Renal cortical epithelial cell (primary cell): ENCODE data around the gene JARID2. TPM values are rescaled to one million over a fixed set of nuclear protein-coding genes. Genes with fewer than 3 reads are reported as not detected.

ENCODE experiments used
- DNase-seq: peaks from one replicate; pipeline ENCODE4 v3.0.0-alpha.2; 2011; ENCODE audit warnings: low read depth
- total RNA-seq: library from RNA; depleted of rRNA; stranded (reverse); fragments of >200 nt; gene quantifications from 2 replicates; pipeline ENCODE4 v1.2.3, GENCODE V29; 2014

The JARID2 gene
- total RNA-seq, 1 donor from 2014 or later: 8.5 TPM

- no peak for DNase-seq
Observed at GRCh38 chr6:15264412-15264811, 18.5 kb downstream of the JARID2 start.

GRCh38 chr6:15264902-15265761 lies 19.3 kb downstream of the JARID2 start:
- no peak for DNase-seq

GRCh38 chr6:15265787-15266186 lies 19.9 kb downstream of the JARID2 start:
- DNase-seq: no peak

- no peak for DNase-seq
Observed at GRCh38 chr6:15266423-15266996, 20.6 kb downstream of the JARID2 start.

- DNase-seq: no peak
Observed at GRCh38 chr6:15267221-15267620, 21.4 kb downstream of the JARID2 start.

- DNase-seq: no peak
Observed at GRCh38 chr6:15268137-15268908, 22.5 kb downstream of the JARID2 start.

- no peak for DNase-seq
Observed at GRCh38 chr6:15269011-15269410, 23.1 kb downstream of the JARID2 start.

GRCh38 chr6:15269619-15270018 lies 23.8 kb downstream of the JARID2 start:
- DNase-seq: no peak

- no peak for DNase-seq
Observed at GRCh38 chr6:15270402-15270801, 24.5 kb downstream of the JARID2 start.

- no peak for DNase-seq
Observed at GRCh38 chr6:15272562-15272961, 26.7 kb downstream of the JARID2 start.

GRCh38 chr6:15274692-15275387 lies 29.0 kb downstream of the JARID2 start:
- DNase-seq: peak; percentile 42

- DNase-seq: peak; percentile 34
Observed at GRCh38 chr6:15276036-15276985, 30.4 kb downstream of the JARID2 start.

GRCh38 chr6:15279047-15279661 lies 33.3 kb downstream of the JARID2 start:
- no peak for DNase-seq

- DNase-seq: peak; percentile 75
Observed at GRCh38 chr6:15280028-15280427, 34.2 kb downstream of the JARID2 start.

GRCh38 chr6:15280961-15281360 lies 35.1 kb downstream of the JARID2 start:
- no peak for DNase-seq

GRCh38 chr6:15282334-15282733 lies 36.5 kb downstream of the JARID2 start:
- no peak for DNase-seq

GRCh38 chr6:15283986-15284361 lies 38.1 kb downstream of the JARID2 start:
- no peak for DNase-seq

- DNase-seq: peak; percentile 76
Observed at GRCh38 chr6:15284743-15285142, 38.9 kb downstream of the JARID2 start.

GRCh38 chr6:15285682-15286294 lies 39.9 kb downstream of the JARID2 start:
- no peak for DNase-seq
